Tibial nerve (tissue), 4 donors: ENCODE measurements around the gene PTPRK. TPM values are rescaled to one million over a fixed set of nuclear protein-coding genes. Genes with fewer than 3 reads are reported as not detected.

ENCODE experiments used
- DNase-seq, 2 donors: peaks; one replicate each; pipeline ENCODE4 v3.0.0-alpha.2; 2019; ENCODE audit warnings: low spot score in 2 of 2
- H3K27ac ChIP-seq, 4 donors: fragments of 200-600 bp; sonication (generic) in 3 of 4; one replicate each; pipeline ENCODE4 v1.5.1; 2017 to 2019; ENCODE audit warnings: mild to moderate bottlenecking in 1 of 4
- H3K27me3 ChIP-seq, 2 donors: fragments of 200-600 bp; sonication (generic) in 1 of 2; one replicate each; pipeline versions ENCODE4 v1.5.1 to v1.6.0; 2017 to 2019
- H3K36me3 ChIP-seq, 3 donors: fragments of 200-600 bp; sonication (generic); one replicate each; pipeline ENCODE4 v1.5.1; 2018 to 2019
- H3K4me1 ChIP-seq, 4 donors: fragments of 200-600 bp; sonication (generic) in 3 of 4; one replicate each; pipeline ENCODE4 v1.5.1; 2017 to 2019
- H3K4me3 ChIP-seq, 4 donors: fragments of 200-600 bp; sonication (generic) in 3 of 4; one replicate each; pipeline ENCODE4 v1.5.1; 2017 to 2019; ENCODE audit warnings: mild to moderate bottlenecking in 1 of 4, moderate library complexity in 1 of 4
- H3K9me3 ChIP-seq, 4 donors: fragments of 200-600 bp; sonication (generic) in 3 of 4; one replicate each; pipeline ENCODE4 v1.5.1; 2017 to 2019
- EP300 ChIP-seq, 2 donors: sonication (generic); formaldehyde crosslinking; IDR thresholded peaks; one replicate each; pipeline ENCODE4 v1.6.1; 2017; ENCODE audit warnings: antibody characterized with exemption in 2 of 2, mild to moderate bottlenecking in 1 of 2
- POLR2A ChIP-seq, 2 donors: fragments of 450-650 bp; IDR thresholded peaks; one replicate each; pipeline ENCODE4 v1.6.1; 2017; ENCODE audit warnings: antibody characterized with exemption in 2 of 2, mild to moderate bottlenecking in 2 of 2, moderate library complexity in 2 of 2
- WGBS, 2 donors: methylation state at CpG; one replicate each; pipeline ENCODE4 v1.1.5; 2018; 5-methylcytosine and 5-hydroxymethylcytosine counted together
- total RNA-seq, 4 donors: library from RNA; depleted of rRNA; stranded (reverse); fragments of >200 nt; gene quantifications; one replicate each; pipeline ENCODE4 v1.1.0, GENCODE V29; 2016
- TF ChIP-seq, protein P1 (sequence below), 5 experiments: fragments of 200-600 bp in 3 of 5; fragments of 450-650 bp in 2 of 5; sonication (generic) in 3 of 5; IDR thresholded peaks; one replicate each; pipeline ENCODE4 v1.5.1; 2016 to 2019; ENCODE audit warnings: antibody characterized with exemption in 5 of 5, mild to moderate bottlenecking in 3 of 5, moderate library complexity in 2 of 5

Gene PTPRK
- total RNA-seq, 4 donors from 2014 or later, result 17.4 to 26.1 (median 21.2) TPM

DNA sequence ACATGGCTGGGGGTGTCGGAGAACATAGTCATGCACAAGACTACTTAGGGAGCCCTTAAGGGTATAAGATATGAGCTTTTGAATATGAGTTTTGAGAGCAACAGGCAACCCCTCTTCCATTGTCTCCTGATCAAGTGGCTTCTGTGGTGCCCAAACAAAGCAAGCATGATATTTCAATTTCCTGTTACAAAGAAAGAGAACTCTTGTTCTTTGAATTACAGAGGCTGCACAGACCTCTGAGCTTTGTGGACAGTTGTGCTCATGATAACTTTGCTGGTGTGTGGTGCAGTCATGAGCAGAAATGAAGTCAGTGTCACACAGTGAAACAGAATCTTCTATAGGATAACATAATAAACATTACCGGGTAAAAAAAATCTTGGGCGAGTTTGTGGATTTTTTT lies 552.7 kb downstream of the PTPRK start:
- DNase-seq, result no peak
- H3K36me3 ChIP-seq, result peaks cover 0 to 18% (median 0%) of the 10 kb centered on the region in 3 donors
- WGBS, 2 donors, result 83 to 85% methylated on average over 3 of the region's 3 CpGs
- no peak overlapping the region for H3K4me3 ChIP-seq
- H3K27me3 ChIP-seq, result no peaks in the 10 kb centered on the region
- no peak overlapping the region for H3K27ac ChIP-seq
- no peaks in the 10 kb centered on the region for H3K9me3 ChIP-seq
- H3K4me1 ChIP-seq, result no peaks in the 10 kb centered on the region
- TF ChIP-seq EP300 (IDR thresholded peaks at IDR 0.05), result no peak
- TF ChIP-seq, protein P1, sequence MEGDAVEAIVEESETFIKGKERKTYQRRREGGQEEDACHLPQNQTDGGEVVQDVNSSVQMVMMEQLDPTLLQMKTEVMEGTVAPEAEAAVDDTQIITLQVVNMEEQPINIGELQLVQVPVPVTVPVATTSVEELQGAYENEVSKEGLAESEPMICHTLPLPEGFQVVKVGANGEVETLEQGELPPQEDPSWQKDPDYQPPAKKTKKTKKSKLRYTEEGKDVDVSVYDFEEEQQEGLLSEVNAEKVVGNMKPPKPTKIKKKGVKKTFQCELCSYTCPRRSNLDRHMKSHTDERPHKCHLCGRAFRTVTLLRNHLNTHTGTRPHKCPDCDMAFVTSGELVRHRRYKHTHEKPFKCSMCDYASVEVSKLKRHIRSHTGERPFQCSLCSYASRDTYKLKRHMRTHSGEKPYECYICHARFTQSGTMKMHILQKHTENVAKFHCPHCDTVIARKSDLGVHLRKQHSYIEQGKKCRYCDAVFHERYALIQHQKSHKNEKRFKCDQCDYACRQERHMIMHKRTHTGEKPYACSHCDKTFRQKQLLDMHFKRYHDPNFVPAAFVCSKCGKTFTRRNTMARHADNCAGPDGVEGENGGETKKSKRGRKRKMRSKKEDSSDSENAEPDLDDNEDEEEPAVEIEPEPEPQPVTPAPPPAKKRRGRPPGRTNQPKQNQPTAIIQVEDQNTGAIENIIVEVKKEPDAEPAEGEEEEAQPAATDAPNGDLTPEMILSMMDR (IDR thresholded peaks at IDR 0.05), result no peak

DNA sequence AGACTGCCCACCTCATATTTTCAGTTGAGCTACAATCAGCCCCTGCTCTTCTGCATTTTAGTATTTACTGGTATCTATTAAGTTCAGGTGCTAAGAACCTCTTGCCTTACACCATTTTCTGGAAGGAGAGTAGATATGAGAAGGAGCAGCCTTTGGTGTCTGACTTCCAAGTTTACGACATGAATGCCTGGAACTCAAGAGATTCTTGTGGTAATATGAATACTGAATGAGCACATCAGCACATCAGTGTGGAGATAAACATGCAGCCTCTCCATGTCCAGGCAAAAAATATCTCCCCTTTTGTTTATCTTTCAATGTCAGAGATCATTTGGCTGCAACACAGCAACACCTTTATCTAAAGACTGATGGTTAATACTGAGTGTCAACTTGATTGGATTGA lies 553.8 kb downstream of the PTPRK start:
- Histone ChIP-seq H3K4me3 (no peak overlapping the region), H3K4me1 (no peaks in the 10 kb centered on the region), H3K9me3 (no peaks in the 10 kb centered on the region), H3K36me3 (peaks cover 0 to 9% (median 0%) of the 10 kb centered on the region in 3 donors), H3K27me3 (no peaks in the 10 kb centered on the region), H3K27ac (no peak overlapping the region)
- 87 to 100% methylated on average over 1 of the region's 1 CpG for WGBS, 2 donors
- TF ChIP-seq, protein P1 (IDR thresholded peaks at IDR 0.05), result no peak
- TF ChIP-seq POLR2A (IDR thresholded peaks at IDR 0.05), result no peak
- no peak for TF ChIP-seq EP300 (IDR thresholded peaks at IDR 0.05)
- DNase-seq, result no peak

DNA sequence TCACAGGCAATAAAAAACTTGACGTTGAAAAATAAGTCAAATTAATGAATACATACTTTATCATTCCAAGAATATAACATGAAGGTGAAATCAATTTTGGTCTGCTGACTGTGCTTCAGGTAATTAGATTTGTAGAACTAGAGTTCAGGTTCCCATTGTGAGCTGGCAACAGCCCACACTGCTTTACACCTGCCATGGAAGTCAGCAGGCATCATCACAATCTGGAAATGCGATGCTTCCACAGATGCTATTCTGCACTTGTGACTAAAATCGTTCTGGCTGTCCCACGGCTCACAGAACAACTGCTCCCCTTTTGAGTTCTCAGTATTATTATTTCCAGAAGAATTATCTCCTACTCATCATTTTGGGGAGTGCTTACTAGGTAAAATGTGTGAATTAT lies 556.9 kb downstream of the PTPRK start:
- Histone ChIP-seq H3K4me3 (no peak overlapping the region), H3K9me3 (no peaks in the 10 kb centered on the region), H3K36me3 (no peaks in the 10 kb centered on the region), H3K27ac (no peak overlapping the region), H3K27me3 (no peaks in the 10 kb centered on the region), H3K4me1 (no peaks in the 10 kb centered on the region)
- no peak for TF ChIP-seq EP300 (IDR thresholded peaks at IDR 0.05)
- TF ChIP-seq, protein P1 (IDR thresholded peaks at IDR 0.05), result no peak
- no peak for TF ChIP-seq POLR2A (IDR thresholded peaks at IDR 0.05)
- DNase-seq, result no peak
- 86 to 87% methylated on average over 4 of the region's 4 CpGs for WGBS, 2 donors

DNA sequence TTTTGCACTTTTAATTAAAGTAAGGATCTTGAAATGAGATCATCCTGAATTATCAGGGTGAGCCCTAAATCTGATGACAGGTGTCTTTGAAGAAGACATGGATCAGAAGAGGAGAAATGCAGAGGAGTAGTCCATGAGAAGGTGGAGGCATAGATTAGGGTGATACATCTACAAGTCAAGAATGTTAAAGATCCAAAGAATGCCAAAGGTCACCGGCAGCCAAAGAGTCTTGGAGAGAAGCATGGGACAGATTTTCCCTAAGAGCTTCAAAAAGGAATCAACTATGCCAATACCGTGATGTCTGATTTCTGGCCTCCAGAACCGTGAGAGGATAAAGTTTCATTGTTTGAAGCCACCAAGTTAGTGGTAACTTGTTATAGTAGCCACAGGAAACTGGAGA lies 560.5 kb downstream of the PTPRK start:
- TF ChIP-seq, protein P1 (IDR thresholded peaks at IDR 0.05), result no peak
- TF ChIP-seq EP300 (IDR thresholded peaks at IDR 0.05) (no peak), POLR2A (IDR thresholded peaks at IDR 0.05) (no peak)
- Histone ChIP-seq H3K27ac (no peak overlapping the region), H3K9me3 (no peaks in the 10 kb centered on the region), H3K27me3 (no peaks in the 10 kb centered on the region), H3K4me3 (no peak overlapping the region), H3K4me1 (no peaks in the 10 kb centered on the region), H3K36me3 (no peaks in the 10 kb centered on the region)
- DNase-seq, result no peak
- 68 to 71% methylated on average over 3 of the region's 3 CpGs for WGBS, 2 donors

DNA sequence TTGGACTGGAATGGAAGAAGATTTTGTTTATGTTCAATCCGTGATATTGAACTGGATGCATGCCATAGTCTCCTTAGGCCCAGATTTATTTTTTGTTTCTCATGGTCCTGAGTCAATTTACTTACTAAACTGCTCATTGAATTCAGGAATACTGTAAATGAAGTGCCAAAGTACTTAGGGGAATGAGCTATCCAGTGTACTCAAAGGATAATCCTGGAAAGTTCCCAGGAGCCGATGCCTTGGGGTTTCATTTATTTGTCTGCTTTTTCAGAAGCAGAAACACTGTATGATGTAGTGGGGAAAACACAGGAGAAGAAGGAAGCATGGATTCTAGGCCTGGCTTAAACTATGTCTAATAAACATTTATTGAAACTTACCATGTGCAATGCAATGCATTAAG lies 563.4 kb downstream of the PTPRK start:
- Histone ChIP-seq H3K4me1 (no peaks in the 10 kb centered on the region), H3K36me3 (no peaks in the 10 kb centered on the region), H3K27ac (no peak overlapping the region), H3K27me3 (no peaks in the 10 kb centered on the region), H3K9me3 (no peaks in the 10 kb centered on the region), H3K4me3 (no peak overlapping the region)
- no peak for DNase-seq
- 58 to 62% methylated on average over 2 of the region's 2 CpGs for WGBS, 2 donors
- TF ChIP-seq, protein P1 (IDR thresholded peaks at IDR 0.05), result no peak
- no peak for TF ChIP-seq POLR2A (IDR thresholded peaks at IDR 0.05)
- no peak for TF ChIP-seq EP300 (IDR thresholded peaks at IDR 0.05)
